VCaP (cell line): ENCODE measurements around the gene HEXA.

Experiments
- H3K27ac ChIP-seq: fragments of 450-650 bp; 2 replicates; pipeline ENCODE4 v1.5.1; 2017
- CTCF ChIP-seq: fragments of 450-650 bp; conservative IDR thresholded peaks from 2 replicates; pipeline ENCODE4 v1.5.1; 2017; ENCODE audit warnings: mild to moderate bottlenecking, moderate library complexity

HEXA gene

GRCh38 chr15:72306211-72306785 is 69.5 kb downstream of the HEXA start:
- TF ChIP-seq CTCF, result no peak
- no peak overlapping the region for H3K27ac ChIP-seq

- TF ChIP-seq CTCF, result no peak
These were observed 71.2 kb downstream of the HEXA start for GRCh38 chr15:72304596-72304995.

GRCh38 chr15:72302955-72303354 is 72.9 kb downstream of the HEXA start:
- no peak for TF ChIP-seq CTCF
- no peak overlapping the region for H3K27ac ChIP-seq

More at GRCh38 chr15:72304596-72304995, 71.2 kb downstream of the HEXA start:
- H3K27ac ChIP-seq, result no peak overlapping the region
